GM18511 (cell line): ENCODE results near the gene AUTS2.

Source experiments
- ATAC-seq: cut with Tn5 transposase; IDR thresholded peaks from one replicate; pipeline ENCODE4 v1.9.1; 2021; ENCODE audit warnings: mild to moderate bottlenecking, moderate library complexity; ENCODE audit not compliant: unreplicated experiment

The AUTS2 gene

GRCh38 chr7:70466725-70467364 lies 868.6 kb downstream of the AUTS2 start:
- ATAC-seq: no peak

- no peak for ATAC-seq
Observed at GRCh38 chr7:70470746-70471145, 872.5 kb downstream of the AUTS2 start.

- no peak for ATAC-seq
Observed at GRCh38 chr7:70472601-70473237, 874.4 kb downstream of the AUTS2 start.

- ATAC-seq: no peak
Observed at GRCh38 chr7:70474639-70475234, 876.5 kb downstream of the AUTS2 start.

GRCh38 chr7:70477036-70478010 lies 879.0 kb downstream of the AUTS2 start:
- no peak for ATAC-seq

GRCh38 chr7:70479153-70480021 lies 881.1 kb downstream of the AUTS2 start:
- no peak for ATAC-seq

- no peak for ATAC-seq
Observed at GRCh38 chr7:70480927-70481569, 882.8 kb downstream of the AUTS2 start.

- ATAC-seq: no peak
Observed at GRCh38 chr7:70481570-70482123, 883.4 kb downstream of the AUTS2 start.

GRCh38 chr7:70484255-70484654 lies 886.0 kb downstream of the AUTS2 start:
- ATAC-seq: no peak

- no peak for ATAC-seq
Observed at GRCh38 chr7:70486977-70487376, 888.7 kb downstream of the AUTS2 start.

GRCh38 chr7:70487428-70487827 lies 889.2 kb downstream of the AUTS2 start:
- ATAC-seq: no peak

GRCh38 chr7:70487886-70488285 lies 889.6 kb downstream of the AUTS2 start:
- no peak for ATAC-seq

GRCh38 chr7:70489813-70490212 lies 891.5 kb downstream of the AUTS2 start:
- no peak for ATAC-seq

- no peak for ATAC-seq
Observed at GRCh38 chr7:70492625-70493024, 894.4 kb downstream of the AUTS2 start.

GRCh38 chr7:70494225-70495032 lies 896.2 kb downstream of the AUTS2 start:
- ATAC-seq: no peak

- ATAC-seq: no peak
Observed at GRCh38 chr7:70495033-70495376, 896.7 kb downstream of the AUTS2 start.

- no peak for ATAC-seq
Observed at GRCh38 chr7:70497793-70498192, 899.5 kb downstream of the AUTS2 start.

GRCh38 chr7:70498232-70498992 lies 900.1 kb downstream of the AUTS2 start:
- no peak for ATAC-seq
